OCI-LY3 (cell line): Measurements from ENCODE around the gene MT1H.

Experiments used
- H2AFZ ChIP-seq: fragments of 200-600, 300-600 bp; shearing (Covaris generic); 2 replicates; pipeline ENCODE4 v1.6.0; 2014; ENCODE audit warnings: antibody characterized with exemption, low read depth, low read length
- H3K27ac ChIP-seq: fragments of 200-600, 300-600 bp; sonication (generic); 2 replicates; pipeline ENCODE4 v1.5.1; 2014; ENCODE audit warnings: mild to moderate bottlenecking, low read length, moderate library complexity, mixed read lengths
- H3K27me3 ChIP-seq: fragments of 200-600, 300-600 bp; sonication (generic); 2 replicates; pipeline ENCODE4 v1.6.1; 2014; ENCODE audit warnings: low read depth, low read length, mixed read lengths
- H3K36me3 ChIP-seq: fragments of 200-600, 300-600 bp; sonication (generic); replicated peaks from 2 replicates; pipeline ENCODE3; 2014; ENCODE audit warnings: low read depth, low read length, mixed read lengths
- H3K4me1 ChIP-seq: fragments of 300-600, 200-600 bp; sonication (generic); 2 replicates; pipeline ENCODE4 v1.6.1; 2014; ENCODE audit warnings: low read length, mixed read lengths
- H3K4me2 ChIP-seq: fragments of 200-600, 300-600 bp; sonication (generic); 2 replicates; pipeline ENCODE4 v1.6.1; 2014; ENCODE audit warnings: low read length, mixed read lengths
- H3K4me3 ChIP-seq: fragments of 300-600, 200-600 bp; sonication (generic); 2 replicates; pipeline ENCODE4 v1.5.1; 2014; ENCODE audit warnings: antibody characterized with exemption, mild to moderate bottlenecking, low read length, moderate library complexity
- H3K79me2 ChIP-seq: fragments of 300-600, 200-600 bp; shearing (Covaris generic); 2 replicates; pipeline ENCODE4 v1.6.1; 2014; ENCODE audit warnings: mild to moderate bottlenecking, low read length, mixed read lengths
- H3K9ac ChIP-seq: fragments of 300-600, 200-600 bp; shearing (Covaris generic); 2 replicates; pipeline ENCODE4 v1.6.0; 2014; ENCODE audit warnings: mild to moderate bottlenecking, low read length, moderate library complexity
- H3K9me3 ChIP-seq: fragments of 200-600, 300-600 bp; shearing (Covaris generic); 2 replicates; pipeline ENCODE4 v1.6.1; 2014; ENCODE audit warnings: low read length, mixed read lengths; ENCODE audit not compliant: insufficient read depth
- H4K20me1 ChIP-seq: fragments of 200-600, 300-600 bp; sonication (generic); 2 replicates; pipeline ENCODE4 v1.6.1; 2016; ENCODE audit warnings: low read length, mixed read lengths; ENCODE audit not compliant: insufficient read depth
- CTCF ChIP-seq: fragments of 200-600, 300-600 bp; sonication (generic); IDR thresholded peaks from 2 replicates; pipeline ENCODE4 v1.5.1; 2014; ENCODE audit warnings: antibody characterized with exemption, low read length, low read depth
- EZH2phosphoT487 ChIP-seq: fragments of 200-600 bp; shearing (Covaris generic); IDR thresholded peaks from 2 replicates; pipeline ENCODE4 v1.6.1; 2018; ENCODE audit warnings: antibody characterized with exemption, mixed run types, low read depth

Gene MT1H

GRCh38 chr16:56623637-56624036, 46.0 kb upstream of the MT1H start:
- Histone ChIP-seq H3K4me2 (no peak overlapping the region), H4K20me1 (no peaks in the 10 kb centered on the region), H3K9ac (no peak overlapping the region), H3K9me3 (no peaks in the 10 kb centered on the region), H3K4me1 (peaks cover under 1% of the 10 kb centered on the region; the same call in 1 of the 2 replicates), H3K27me3 (peaks cover 15% of the 10 kb centered on the region), H3K36me3 (no peaks in the 10 kb centered on the region), H3K79me2 (no peaks in the 10 kb centered on the region), H3K4me3 (no peak overlapping the region), H2AFZ (no peak overlapping the region), H3K27ac (no peak overlapping the region)
- TF ChIP-seq EZH2phosphoT487, result no peak
- TF ChIP-seq CTCF, result no peak

GRCh38 chr16:56625140-56625942, 44.3 kb upstream of the MT1H start, which contains the start of gene MT1E:
TSS of gene MT1E (plus strand) at chr16:56625781. CDS start at chr16:56625852, 71 bp downstream.
- TF ChIP-seq CTCF (no peak), EZH2phosphoT487 (no peak)
- H3K4me2 ChIP-seq, result peak within 1 kb of the TSS; percentile 71
- peak within 1 kb of the TSS; percentile 53 for H3K9ac ChIP-seq
- H3K4me3 ChIP-seq, result peak within 1 kb of the TSS; percentile 80
- peaks cover 12% of the 10 kb centered on the region for H3K27me3 ChIP-seq
- H3K9me3 ChIP-seq, result no peaks in the 10 kb centered on the region
- peaks cover 18% of the 10 kb centered on the region for H3K4me1 ChIP-seq
- no peaks in the 10 kb centered on the region for H3K36me3 ChIP-seq
- no peaks in the 10 kb centered on the region for H3K79me2 ChIP-seq
- H3K27ac ChIP-seq, result no peak within 1 kb of the TSS
- H2AFZ ChIP-seq, result peak within 1 kb of the TSS; percentile 58; the same call in 1 of the 2 replicates
- H4K20me1 ChIP-seq, result no peaks in the 10 kb centered on the region

GRCh38 chr16:56625943-56626654, 43.5 kb upstream of the MT1H start:
- H3K27ac ChIP-seq, result no peak overlapping the region
- H2AFZ ChIP-seq, result peak overlapping the region; percentile 58; the same call in 1 of the 2 replicates
- H3K4me2 ChIP-seq, result peak overlapping the region; percentile 71
- peaks cover 24% of the 10 kb centered on the region for H3K4me1 ChIP-seq
- H3K4me3 ChIP-seq, result peak overlapping the region; percentile 80
- H3K9ac ChIP-seq, result peak overlapping the region; percentile 53
- H3K36me3 ChIP-seq, result no peaks in the 10 kb centered on the region
- H3K9me3 ChIP-seq, result no peaks in the 10 kb centered on the region
- TF ChIP-seq CTCF (no peak), EZH2phosphoT487 (no peak)
- H4K20me1 ChIP-seq, result no peaks in the 10 kb centered on the region
- peaks cover 12% of the 10 kb centered on the region for H3K27me3 ChIP-seq
- H3K79me2 ChIP-seq, result no peaks in the 10 kb centered on the region

- H3K4me3 ChIP-seq, result no peak overlapping the region
- no peak overlapping the region for H3K9ac ChIP-seq
- H3K4me2 ChIP-seq, result no peak overlapping the region
Observed at GRCh38 chr16:56626685-56627084, 42.9 kb upstream of the MT1H start.

More at GRCh38 chr16:56626685-56627084, 42.9 kb upstream of the MT1H start:
- no peaks in the 10 kb centered on the region for H3K79me2 ChIP-seq
- TF ChIP-seq CTCF (no peak), EZH2phosphoT487 (no peak)
- H4K20me1 ChIP-seq, result no peaks in the 10 kb centered on the region
- no peak overlapping the region for H3K27ac ChIP-seq
- H3K4me1 ChIP-seq, result peaks cover 24% of the 10 kb centered on the region
- no peaks in the 10 kb centered on the region for H3K9me3 ChIP-seq
- H3K27me3 ChIP-seq, result peaks cover 12% of the 10 kb centered on the region
- no peak overlapping the region for H2AFZ ChIP-seq
- no peaks in the 10 kb centered on the region for H3K36me3 ChIP-seq
